Astrocyte (in vitro differentiated cells and primary cell): Measurements from ENCODE around the gene FNDC3B. TPM values are rescaled to one million over a fixed set of nuclear protein-coding genes. Genes with fewer than 3 reads are reported as not detected.
A peak's percentile ranks its signal among the peaks of the same experiment; 100 is the strongest.

Source experiments
- DNase-seq: peaks from one replicate; pipeline ENCODE4 v3.0.0-alpha.2; 2010; ENCODE audit warnings: low read depth
- FAIRE-seq: peaks from 2 replicates; lab custom pipeline; 2011; peaks lifted over from hg19 to GRCh38; lab: Jason Lieb, UNC
- H2AFZ ChIP-seq: 2 replicates; pipeline ENCODE4 v1.6.0; 2012; ENCODE audit warnings: low read depth, low read length, inconsistent platforms
- H3K27ac ChIP-seq: 2 replicates; pipeline ENCODE4 v1.5.1; 2011; ENCODE audit warnings: low read depth, low read length, inconsistent platforms
- H3K27me3 ChIP-seq: 2 replicates; pipeline ENCODE4 v1.6.0; 2011; ENCODE audit warnings: low read length, inconsistent platforms; ENCODE audit not compliant: insufficient read depth
- H3K36me3 ChIP-seq: 2 replicates; pipeline ENCODE4 v1.5.1; 2011; ENCODE audit warnings: low read length, inconsistent platforms; ENCODE audit not compliant: insufficient read depth
- H3K4me1 ChIP-seq: 2 replicates; pipeline ENCODE4 v1.5.1; 2011; ENCODE audit warnings: low read length, inconsistent platforms; ENCODE audit not compliant: insufficient read depth
- H3K4me2 ChIP-seq: 2 replicates; pipeline ENCODE4 v1.6.0; 2012; ENCODE audit warnings: low read length, inconsistent platforms
- H3K4me3 ChIP-seq: 2 replicates; pipeline ENCODE4 v1.5.1; 2011; ENCODE audit warnings: low read depth, mild to moderate bottlenecking, low read length, inconsistent platforms; ENCODE audit not compliant: insufficient read depth
- H3K79me2 ChIP-seq: 2 replicates; pipeline ENCODE4 v1.6.0; 2012; ENCODE audit warnings: mild to moderate bottlenecking, low read length, inconsistent platforms; ENCODE audit not compliant: insufficient read depth
- H3K9ac ChIP-seq: 2 replicates; pipeline ENCODE4 v1.6.0; 2012; ENCODE audit warnings: mild to moderate bottlenecking, low read length, inconsistent platforms
- H3K9me3 ChIP-seq: 2 replicates; pipeline ENCODE4 v1.5.1; 2012; ENCODE audit warnings: low read depth, mild to moderate bottlenecking, low read length, inconsistent platforms; ENCODE audit not compliant: insufficient read depth
- H4K20me1 ChIP-seq: 2 replicates; pipeline ENCODE4 v1.6.0; 2012; ENCODE audit warnings: low read length, inconsistent platforms; ENCODE audit not compliant: insufficient read depth
- H3K27ac Mint-ChIP-seq: one replicate; pipeline ENCODE4 v1.8.0; 2021; ENCODE audit warnings: mild to moderate bottlenecking, mixed read lengths; ENCODE audit not compliant: unreplicated experiment
- H3K27me3 Mint-ChIP-seq: one replicate; pipeline ENCODE4 v1.8.0; 2021; ENCODE audit warnings: low read depth, mixed read lengths; ENCODE audit not compliant: unreplicated experiment
- H3K36me3 Mint-ChIP-seq: one replicate; pipeline ENCODE4 v1.8.0; 2021; ENCODE audit warnings: low read depth, mixed read lengths; ENCODE audit not compliant: unreplicated experiment
- H3K4me1 Mint-ChIP-seq: one replicate; pipeline ENCODE4 v1.8.0; 2021; ENCODE audit warnings: low read depth, mixed read lengths; ENCODE audit not compliant: unreplicated experiment
- H3K4me3 Mint-ChIP-seq: one replicate; pipeline ENCODE4 v1.8.0; 2021; ENCODE audit warnings: mild to moderate bottlenecking, moderate library complexity, mixed read lengths; ENCODE audit not compliant: unreplicated experiment
- H3K9me3 Mint-ChIP-seq: one replicate; pipeline ENCODE4 v1.8.0; 2021; ENCODE audit warnings: mild to moderate bottlenecking, mixed read lengths; ENCODE audit not compliant: unreplicated experiment
- CTCF ChIP-seq: IDR thresholded peaks from 2 replicates; pipeline ENCODE4 v1.5.1; 2011; ENCODE audit warnings: low read depth, mild to moderate bottlenecking, inconsistent platforms, low read length, moderate library complexity; ENCODE audit not compliant: insufficient read depth
- EZH2 ChIP-seq: IDR thresholded peaks from 2 replicates; pipeline ENCODE4 v1.6.1; 2012; ENCODE audit warnings: mild to moderate bottlenecking, low read length, inconsistent platforms; ENCODE audit not compliant: insufficient read depth
- total RNA-seq: library from RNA; stranded (reverse); gene quantifications from 2 replicates; pipeline ENCODE4 v1.2.1, GENCODE V29; 2021

Gene FNDC3B
- total RNA-seq, 1 donor from 2014 or later = 327 TPM

- Histone ChIP-seq H3K4me2 (peak overlapping the region; percentile 10), H3K4me1 (peaks cover 24% of the 10 kb centered on the region), H4K20me1 (peaks cover 43% of the 10 kb centered on the region), H3K79me2 (peaks cover 17% of the 10 kb centered on the region), H3K27me3 (no peaks in the 10 kb centered on the region), H3K4me3 (no peak overlapping the region), H3K36me3 (peaks cover 47% of the 10 kb centered on the region), H3K9ac (no peak overlapping the region), H2AFZ (no peak overlapping the region), H3K9me3 (no peaks in the 10 kb centered on the region), H3K27ac (peak overlapping the region; percentile 29)
- H3K27me3 Mint-ChIP-seq = no peaks in the 10 kb centered on the region
- H3K9me3 Mint-ChIP-seq = no peaks in the 10 kb centered on the region
- peak overlapping the region; percentile 90 for H3K27ac Mint-ChIP-seq
- peak overlapping the region; percentile 67 for H3K4me3 Mint-ChIP-seq
- DNase-seq = peak; percentile 70
- FAIRE-seq = peak; percentile 59
- peaks cover 42% of the 10 kb centered on the region for H3K4me1 Mint-ChIP-seq
- TF ChIP-seq CTCF = no peak
- no peak for TF ChIP-seq EZH2
- H3K36me3 Mint-ChIP-seq = peaks cover 28% of the 10 kb centered on the region
Measured at GRCh38 chr3:172307141-172307560, 267.8 kb downstream of the FNDC3B start.

GRCh38 chr3:172309059-172309458, 269.7 kb downstream of the FNDC3B start:
- FAIRE-seq (no peak), DNase-seq (no peak)
- TF ChIP-seq EZH2 (no peak), CTCF (no peak)
- Histone ChIP-seq H3K4me3 (no peak overlapping the region), H3K79me2 (peaks cover 12% of the 10 kb centered on the region), H3K9me3 (no peaks in the 10 kb centered on the region), H3K27ac (no peak overlapping the region), H4K20me1 (peaks cover 46% of the 10 kb centered on the region), H3K4me1 (peaks cover 24% of the 10 kb centered on the region), H3K4me2 (no peak overlapping the region), H2AFZ (no peak overlapping the region), H3K36me3 (peaks cover 62% of the 10 kb centered on the region), H3K27me3 (no peaks in the 10 kb centered on the region), H3K9ac (no peak overlapping the region)
- peaks cover 59% of the 10 kb centered on the region for H3K4me1 Mint-ChIP-seq
- H3K36me3 Mint-ChIP-seq = peaks cover 40% of the 10 kb centered on the region
- H3K27ac Mint-ChIP-seq = no peak overlapping the region
- H3K27me3 Mint-ChIP-seq = no peaks in the 10 kb centered on the region
- no peaks in the 10 kb centered on the region for H3K9me3 Mint-ChIP-seq
- H3K4me3 Mint-ChIP-seq = no peak overlapping the region

- Histone ChIP-seq H3K27ac (no peak overlapping the region), H3K4me1 (peaks cover 24% of the 10 kb centered on the region), H3K36me3 (peaks cover 66% of the 10 kb centered on the region), H3K27me3 (no peaks in the 10 kb centered on the region), H4K20me1 (peaks cover 45% of the 10 kb centered on the region), H3K4me3 (no peak overlapping the region), H3K79me2 (peaks cover 12% of the 10 kb centered on the region), H3K4me2 (no peak overlapping the region), H3K9ac (no peak overlapping the region), H3K9me3 (no peaks in the 10 kb centered on the region), H2AFZ (no peak overlapping the region)
- H3K27me3 Mint-ChIP-seq = no peaks in the 10 kb centered on the region
- H3K4me1 Mint-ChIP-seq = peaks cover 68% of the 10 kb centered on the region
- DNase-seq (no peak), FAIRE-seq (no peak)
- H3K27ac Mint-ChIP-seq = peak overlapping the region; percentile 21
- peaks cover 42% of the 10 kb centered on the region for H3K36me3 Mint-ChIP-seq
- TF ChIP-seq EZH2 = no peak
- no peak for TF ChIP-seq CTCF
- no peaks in the 10 kb centered on the region for H3K9me3 Mint-ChIP-seq
- no peak overlapping the region for H3K4me3 Mint-ChIP-seq
Measured at GRCh38 chr3:172309741-172310427, 270.5 kb downstream of the FNDC3B start.
